Measurements from ENCODE around the gene ZBTB40. TPM values are rescaled to one million over a fixed set of nuclear protein-coding genes. Genes with fewer than 3 reads are reported as not detected.

The ZBTB40 gene
- total and polyA plus RNA-seq, 2 of the 13 experiments (the other 11 are each of a cell fraction or from before 2014, with no cell fraction given): 8.8 to 16.5 TPM

- TF ChIP-seq, protein P1, sequence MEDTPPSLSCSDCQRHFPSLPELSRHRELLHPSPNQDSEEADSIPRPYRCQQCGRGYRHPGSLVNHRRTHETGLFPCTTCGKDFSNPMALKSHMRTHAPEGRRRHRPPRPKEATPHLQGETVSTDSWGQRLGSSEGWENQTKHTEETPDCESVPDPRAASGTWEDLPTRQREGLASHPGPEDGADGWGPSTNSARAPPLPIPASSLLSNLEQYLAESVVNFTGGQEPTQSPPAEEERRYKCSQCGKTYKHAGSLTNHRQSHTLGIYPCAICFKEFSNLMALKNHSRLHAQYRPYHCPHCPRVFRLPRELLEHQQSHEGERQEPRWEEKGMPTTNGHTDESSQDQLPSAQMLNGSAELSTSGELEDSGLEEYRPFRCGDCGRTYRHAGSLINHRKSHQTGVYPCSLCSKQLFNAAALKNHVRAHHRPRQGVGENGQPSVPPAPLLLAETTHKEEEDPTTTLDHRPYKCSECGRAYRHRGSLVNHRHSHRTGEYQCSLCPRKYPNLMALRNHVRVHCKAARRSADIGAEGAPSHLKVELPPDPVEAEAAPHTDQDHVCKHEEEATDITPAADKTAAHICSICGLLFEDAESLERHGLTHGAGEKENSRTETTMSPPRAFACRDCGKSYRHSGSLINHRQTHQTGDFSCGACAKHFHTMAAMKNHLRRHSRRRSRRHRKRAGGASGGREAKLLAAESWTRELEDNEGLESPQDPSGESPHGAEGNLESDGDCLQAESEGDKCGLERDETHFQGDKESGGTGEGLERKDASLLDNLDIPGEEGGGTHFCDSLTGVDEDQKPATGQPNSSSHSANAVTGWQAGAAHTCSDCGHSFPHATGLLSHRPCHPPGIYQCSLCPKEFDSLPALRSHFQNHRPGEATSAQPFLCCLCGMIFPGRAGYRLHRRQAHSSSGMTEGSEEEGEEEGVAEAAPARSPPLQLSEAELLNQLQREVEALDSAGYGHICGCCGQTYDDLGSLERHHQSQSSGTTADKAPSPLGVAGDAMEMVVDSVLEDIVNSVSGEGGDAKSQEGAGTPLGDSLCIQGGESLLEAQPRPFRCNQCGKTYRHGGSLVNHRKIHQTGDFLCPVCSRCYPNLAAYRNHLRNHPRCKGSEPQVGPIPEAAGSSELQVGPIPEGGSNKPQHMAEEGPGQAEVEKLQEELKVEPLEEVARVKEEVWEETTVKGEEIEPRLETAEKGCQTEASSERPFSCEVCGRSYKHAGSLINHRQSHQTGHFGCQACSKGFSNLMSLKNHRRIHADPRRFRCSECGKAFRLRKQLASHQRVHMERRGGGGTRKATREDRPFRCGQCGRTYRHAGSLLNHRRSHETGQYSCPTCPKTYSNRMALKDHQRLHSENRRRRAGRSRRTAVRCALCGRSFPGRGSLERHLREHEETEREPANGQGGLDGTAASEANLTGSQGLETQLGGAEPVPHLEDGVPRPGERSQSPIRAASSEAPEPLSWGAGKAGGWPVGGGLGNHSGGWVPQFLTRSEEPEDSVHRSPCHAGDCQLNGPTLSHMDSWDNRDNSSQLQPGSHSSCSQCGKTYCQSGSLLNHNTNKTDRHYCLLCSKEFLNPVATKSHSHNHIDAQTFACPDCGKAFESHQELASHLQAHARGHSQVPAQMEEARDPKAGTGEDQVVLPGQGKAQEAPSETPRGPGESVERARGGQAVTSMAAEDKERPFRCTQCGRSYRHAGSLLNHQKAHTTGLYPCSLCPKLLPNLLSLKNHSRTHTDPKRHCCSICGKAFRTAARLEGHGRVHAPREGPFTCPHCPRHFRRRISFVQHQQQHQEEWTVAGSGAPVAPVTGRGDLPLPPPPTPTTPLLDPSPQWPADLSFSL (CRISPR knock-in tag; IDR thresholded peaks at IDR 0.05): no peak
- TF ChIP-seq ZNF17 (CRISPR knock-in tag; IDR thresholded peaks at IDR 0.05): no peak
- no peak for TF ChIP-seq ZNF274 (CRISPR knock-in tag; IDR thresholded peaks at IDR 0.05)
- TF ChIP-seq ZFP82 (CRISPR knock-in tag; IDR thresholded peaks at IDR 0.05; ENCODE audit: borderline replicate concordance): no peak
- TF ChIP-seq SP2 (CRISPR knock-in tag; IDR thresholded peaks at IDR 0.05): no peak
- no peak for TF ChIP-seq ZNF12 (CRISPR knock-in tag; IDR thresholded peaks at IDR 0.05)
- no peak for TF ChIP-seq IKZF4 (CRISPR knock-in tag; IDR thresholded peaks at IDR 0.05; ENCODE audit: borderline replicate concordance, low read depth, not compliant biosample characterization)
- no peak for TF ChIP-seq ZNF460 (CRISPR knock-in tag; IDR thresholded peaks at IDR 0.05; ENCODE audit: borderline replicate concordance)
- TF ChIP-seq ZNF605 (CRISPR knock-in tag; IDR thresholded peaks at IDR 0.05): no peak
- no peak for TF ChIP-seq ZNF766 (CRISPR knock-in tag; IDR thresholded peaks at IDR 0.05; ENCODE audit: borderline replicate concordance)
- TF ChIP-seq REXO4 (CRISPR knock-in tag; IDR thresholded peaks at IDR 0.05; ENCODE audit: borderline replicate concordance): no peak
- TF ChIP-seq NFIC (IDR thresholded peaks at IDR 0.05; ENCODE audit: low read length): no peak
- TF ChIP-seq KLF11 (CRISPR knock-in tag; IDR thresholded peaks at IDR 0.05): no peak
- no peak for TF ChIP-seq ZNF639 (CRISPR knock-in tag; conservative IDR thresholded peaks at IDR 0.05)
- TF ChIP-seq TOE1 (CRISPR knock-in tag; IDR thresholded peaks at IDR 0.05): no peak
- TF ChIP-seq ZNF782 (CRISPR knock-in tag; IDR thresholded peaks at IDR 0.05; ENCODE audit: borderline replicate concordance): no peak
- TF ChIP-seq TSC22D2 (CRISPR knock-in tag; IDR thresholded peaks at IDR 0.05; ENCODE audit: borderline replicate concordance): no peak
- TF ChIP-seq ZNF747 (CRISPR knock-in tag; IDR thresholded peaks at IDR 0.05; ENCODE audit: borderline replicate concordance): no peak
These were observed 1.2 kb upstream of the ZBTB40 start (continued) for GRCh38 chr1:22450351-22451021.

All from HepG2 (cell line).